Liver (tissue), 3 donors: Measurements from ENCODE around the gene BICDL2.

Experiments used
- EGR1 ChIP-seq, 2 donors: IDR thresholded peaks; 2 replicates each; pipeline ENCODE4 v1.6.1; 2016 to 2018; ENCODE audit warnings: antibody characterized with exemption in 2 of 2, low read depth in 2 of 2
- FOXA1 ChIP-seq: IDR thresholded peaks from 2 replicates; pipeline ENCODE4 v1.6.1; 2016; ENCODE audit warnings: antibody characterized with exemption
- GABPA ChIP-seq, 2 donors: IDR thresholded peaks in 1 of 2; conservative IDR thresholded peaks in 1 of 2; 2 replicates each; pipeline ENCODE4 v1.6.1; 2016; ENCODE audit warnings: antibody characterized with exemption in 2 of 2, mild to moderate bottlenecking in 1 of 2, moderate library complexity in 1 of 2
- HNF4G ChIP-seq: IDR thresholded peaks from 2 replicates; pipeline ENCODE4 v1.6.1; 2016; ENCODE audit warnings: antibody characterized with exemption
- JUND ChIP-seq, 2 donors: IDR thresholded peaks; 2 replicates each; pipeline ENCODE4 v1.6.1; 2016; ENCODE audit warnings: antibody characterized with exemption in 2 of 2
- RAD21 ChIP-seq, 2 donors: IDR thresholded peaks; 2 replicates each; pipeline ENCODE4 v1.6.1; 2016; ENCODE audit warnings: antibody characterized with exemption in 2 of 2, mild to moderate bottlenecking in 2 of 2
- RXRA ChIP-seq, 2 donors: IDR thresholded peaks; 2 replicates each; pipeline ENCODE4 v1.6.1; 2017 to 2018; ENCODE audit warnings: antibody characterized with exemption in 2 of 2, mild to moderate bottlenecking in 1 of 2
- TAF1 ChIP-seq: conservative IDR thresholded peaks from 2 replicates; pipeline ENCODE4 v1.6.1; 2016; ENCODE audit warnings: antibody characterized with exemption, mild to moderate bottlenecking
- YY1 ChIP-seq: IDR thresholded peaks from 2 replicates; pipeline ENCODE4 v1.6.1; 2016; ENCODE audit warnings: antibody characterized with exemption, mild to moderate bottlenecking
- TF ChIP-seq, protein P1 (sequence below): fragments of 150-350 bp; IDR thresholded peaks from 2 replicates; pipeline ENCODE4 v1.5.1; 2017; ENCODE audit warnings: improper control_type of control experiment, low read depth, low read length; ENCODE audit not compliant: missing input control
- TF ChIP-seq, protein P2 (sequence below): IDR thresholded peaks from 2 replicates; pipeline ENCODE4 v1.6.1; 2016; ENCODE audit warnings: antibody characterized with exemption
- TF ChIP-seq, protein P3 (sequence below): IDR thresholded peaks from 2 replicates; pipeline ENCODE4 v1.6.1; 2016; ENCODE audit warnings: antibody characterized with exemption
- donor health status: healthy.
- donor health status: healthy.

DNA sequence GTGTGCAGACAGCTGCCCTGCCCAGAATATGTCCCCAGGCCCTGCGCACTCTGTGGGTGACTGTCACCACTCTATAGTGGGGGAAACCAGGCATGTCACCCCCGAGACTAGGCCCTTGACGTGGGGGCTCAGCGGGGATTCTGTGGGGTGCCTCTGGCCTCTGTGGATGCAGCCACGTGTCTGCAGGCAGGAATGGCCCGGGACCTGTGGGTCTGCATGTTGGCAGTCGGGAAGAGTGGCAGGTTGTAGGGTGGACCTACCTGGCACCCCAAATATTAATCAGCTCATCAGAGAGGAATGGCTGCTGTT lies 29.6 kb upstream of the BICDL2 start:
- TF ChIP-seq GABPA (IDR thresholded peaks at IDR 0.05 in 1 of 2, conservative IDR thresholded peaks at IDR 0.05 in 1 of 2) (no peak), HNF4G (no peak), JUND (IDR thresholded peaks at IDR 0.05) (no peak), EGR1 (IDR thresholded peaks at IDR 0.05; ENCODE audit: low read depth in 2 of 2) (no peak), TAF1 (no peak), RXRA (IDR thresholded peaks at IDR 0.05) (no peak), YY1 (no peak), RAD21 (IDR thresholded peaks at IDR 0.05) (no peak), FOXA1 (no peak)
- TF ChIP-seq, protein P1, sequence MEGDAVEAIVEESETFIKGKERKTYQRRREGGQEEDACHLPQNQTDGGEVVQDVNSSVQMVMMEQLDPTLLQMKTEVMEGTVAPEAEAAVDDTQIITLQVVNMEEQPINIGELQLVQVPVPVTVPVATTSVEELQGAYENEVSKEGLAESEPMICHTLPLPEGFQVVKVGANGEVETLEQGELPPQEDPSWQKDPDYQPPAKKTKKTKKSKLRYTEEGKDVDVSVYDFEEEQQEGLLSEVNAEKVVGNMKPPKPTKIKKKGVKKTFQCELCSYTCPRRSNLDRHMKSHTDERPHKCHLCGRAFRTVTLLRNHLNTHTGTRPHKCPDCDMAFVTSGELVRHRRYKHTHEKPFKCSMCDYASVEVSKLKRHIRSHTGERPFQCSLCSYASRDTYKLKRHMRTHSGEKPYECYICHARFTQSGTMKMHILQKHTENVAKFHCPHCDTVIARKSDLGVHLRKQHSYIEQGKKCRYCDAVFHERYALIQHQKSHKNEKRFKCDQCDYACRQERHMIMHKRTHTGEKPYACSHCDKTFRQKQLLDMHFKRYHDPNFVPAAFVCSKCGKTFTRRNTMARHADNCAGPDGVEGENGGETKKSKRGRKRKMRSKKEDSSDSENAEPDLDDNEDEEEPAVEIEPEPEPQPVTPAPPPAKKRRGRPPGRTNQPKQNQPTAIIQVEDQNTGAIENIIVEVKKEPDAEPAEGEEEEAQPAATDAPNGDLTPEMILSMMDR, result no peak
- TF ChIP-seq, protein P2, sequence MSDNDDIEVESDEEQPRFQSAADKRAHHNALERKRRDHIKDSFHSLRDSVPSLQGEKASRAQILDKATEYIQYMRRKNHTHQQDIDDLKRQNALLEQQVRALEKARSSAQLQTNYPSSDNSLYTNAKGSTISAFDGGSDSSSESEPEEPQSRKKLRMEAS, result no peak
- TF ChIP-seq, protein P3, sequence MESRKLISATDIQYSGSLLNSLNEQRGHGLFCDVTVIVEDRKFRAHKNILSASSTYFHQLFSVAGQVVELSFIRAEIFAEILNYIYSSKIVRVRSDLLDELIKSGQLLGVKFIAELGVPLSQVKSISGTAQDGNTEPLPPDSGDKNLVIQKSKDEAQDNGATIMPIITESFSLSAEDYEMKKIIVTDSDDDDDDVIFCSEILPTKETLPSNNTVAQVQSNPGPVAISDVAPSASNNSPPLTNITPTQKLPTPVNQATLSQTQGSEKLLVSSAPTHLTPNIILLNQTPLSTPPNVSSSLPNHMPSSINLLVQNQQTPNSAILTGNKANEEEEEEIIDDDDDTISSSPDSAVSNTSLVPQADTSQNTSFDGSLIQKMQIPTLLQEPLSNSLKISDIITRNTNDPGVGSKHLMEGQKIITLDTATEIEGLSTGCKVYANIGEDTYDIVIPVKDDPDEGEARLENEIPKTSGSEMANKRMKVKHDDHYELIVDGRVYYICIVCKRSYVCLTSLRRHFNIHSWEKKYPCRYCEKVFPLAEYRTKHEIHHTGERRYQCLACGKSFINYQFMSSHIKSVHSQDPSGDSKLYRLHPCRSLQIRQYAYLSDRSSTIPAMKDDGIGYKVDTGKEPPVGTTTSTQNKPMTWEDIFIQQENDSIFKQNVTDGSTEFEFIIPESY, result no peak
